ENCODE data around the gene SETD7.

DNA sequence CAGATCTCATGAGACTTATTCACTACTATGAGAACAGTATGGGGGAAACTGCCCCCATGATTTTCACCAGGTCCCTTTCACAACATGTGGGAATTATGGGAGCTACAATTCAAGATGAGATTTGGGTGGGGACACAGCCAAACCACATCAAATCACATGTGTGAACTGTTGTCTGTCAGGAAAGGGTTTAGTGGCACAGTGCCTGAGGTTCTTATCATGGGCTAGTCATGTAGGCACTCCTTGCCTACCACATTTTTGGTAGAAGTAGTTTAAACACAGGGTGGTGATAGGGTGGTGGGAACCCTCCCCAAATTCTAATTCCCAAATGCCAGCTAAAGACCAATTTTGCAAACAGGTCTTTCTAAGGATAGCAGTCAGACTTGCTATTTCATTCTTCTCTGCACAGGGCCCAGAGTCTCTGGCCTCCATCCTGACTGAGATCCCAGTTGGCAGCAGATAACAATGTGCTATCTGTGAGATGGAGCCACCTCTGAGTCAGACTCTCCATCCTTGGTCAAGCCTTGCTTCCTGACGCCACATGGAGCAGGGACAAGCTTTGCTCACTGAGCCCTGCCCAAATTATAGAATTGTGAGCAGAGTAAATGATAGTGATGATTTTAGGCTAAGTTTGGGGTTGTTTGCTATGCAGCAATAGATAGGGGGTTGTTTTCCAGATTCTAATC lies 33.5 kb upstream of the SETD7 start:
- TF ChIP-seq, protein P1, sequence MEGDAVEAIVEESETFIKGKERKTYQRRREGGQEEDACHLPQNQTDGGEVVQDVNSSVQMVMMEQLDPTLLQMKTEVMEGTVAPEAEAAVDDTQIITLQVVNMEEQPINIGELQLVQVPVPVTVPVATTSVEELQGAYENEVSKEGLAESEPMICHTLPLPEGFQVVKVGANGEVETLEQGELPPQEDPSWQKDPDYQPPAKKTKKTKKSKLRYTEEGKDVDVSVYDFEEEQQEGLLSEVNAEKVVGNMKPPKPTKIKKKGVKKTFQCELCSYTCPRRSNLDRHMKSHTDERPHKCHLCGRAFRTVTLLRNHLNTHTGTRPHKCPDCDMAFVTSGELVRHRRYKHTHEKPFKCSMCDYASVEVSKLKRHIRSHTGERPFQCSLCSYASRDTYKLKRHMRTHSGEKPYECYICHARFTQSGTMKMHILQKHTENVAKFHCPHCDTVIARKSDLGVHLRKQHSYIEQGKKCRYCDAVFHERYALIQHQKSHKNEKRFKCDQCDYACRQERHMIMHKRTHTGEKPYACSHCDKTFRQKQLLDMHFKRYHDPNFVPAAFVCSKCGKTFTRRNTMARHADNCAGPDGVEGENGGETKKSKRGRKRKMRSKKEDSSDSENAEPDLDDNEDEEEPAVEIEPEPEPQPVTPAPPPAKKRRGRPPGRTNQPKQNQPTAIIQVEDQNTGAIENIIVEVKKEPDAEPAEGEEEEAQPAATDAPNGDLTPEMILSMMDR (IDR thresholded peaks at IDR 0.05), result no peak
- no peak for TF ChIP-seq POLR2AphosphoS5 (IDR thresholded peaks at IDR 0.05)
- no peak for TF ChIP-seq POLR2A (IDR thresholded peaks at IDR 0.05)

Data from prostate gland (tissue), 2 donors.